RWPE2 (cell line): Measurements from ENCODE around the gene POLR2H.

ENCODE experiments used
- ATAC-seq: fragments of 200-7000 bp; cut with Tn5 transposase; 3 replicates; pipeline ENCODE4 v1.9.1; 2021; ENCODE audit warnings: low read depth
- DNase-seq: peaks from one replicate; pipeline ENCODE4 v3.0.0-alpha.2; 2020; ENCODE audit warnings: low spot score
- H3K27ac ChIP-seq: fragments of 450-650 bp; 2 replicates; pipeline ENCODE4 v1.5.1; 2017; ENCODE audit warnings: mild to moderate bottlenecking; ENCODE audit not compliant: poor library complexity, severe bottlenecking
- H3K27me3 ChIP-seq: fragments of 250-450 bp; sonication (Bioruptor Pico); 2 replicates; pipeline ENCODE4 v1.5.1; 2021; ENCODE audit warnings: mild to moderate bottlenecking, moderate library complexity; ENCODE audit not compliant: insufficient read depth, poor library complexity, severe bottlenecking
- H3K36me3 ChIP-seq: fragments of 250-450 bp; sonication (Bioruptor Pico); 2 replicates; pipeline ENCODE4 v1.5.1; 2020; ENCODE audit warnings: low read depth, mild to moderate bottlenecking, moderate library complexity
- H3K4me1 ChIP-seq: fragments of 250-450 bp; sonication (Bioruptor Pico); 2 replicates; pipeline ENCODE4 v1.5.1; 2021; ENCODE audit warnings: mild to moderate bottlenecking, moderate library complexity; ENCODE audit not compliant: insufficient read depth, poor library complexity, severe bottlenecking
- H3K4me3 ChIP-seq: fragments of 250-450 bp; sonication (Bioruptor Pico); 2 replicates; pipeline ENCODE4 v1.5.1; 2021; ENCODE audit warnings: mild to moderate bottlenecking, moderate library complexity; ENCODE audit not compliant: severe bottlenecking
- H3K9me3 ChIP-seq: fragments of 250-450 bp; sonication (Bioruptor Pico); 2 replicates; pipeline ENCODE4 v1.5.1; 2021; ENCODE audit warnings: mild to moderate bottlenecking, moderate library complexity; ENCODE audit not compliant: severe bottlenecking
- CTCF ChIP-seq: fragments of 450-650 bp; IDR thresholded peaks from one replicate; pipeline ENCODE4 v1.5.1; 2017; ENCODE audit warnings: mild to moderate bottlenecking, moderate library complexity; ENCODE audit not compliant: poor library complexity, severe bottlenecking

Gene POLR2H

GRCh38 chr3:184358124-184358767 is 3.3 kb upstream of the POLR2H start:
- DNase-seq (peak; percentile 47), ATAC-seq (no peak)
- no peak overlapping the region for H3K27ac ChIP-seq
- no peak overlapping the region for H3K4me3 ChIP-seq
- H3K9me3 ChIP-seq: no peaks in the 10 kb centered on the region
- H3K27me3 ChIP-seq: no peaks in the 10 kb centered on the region
- H3K36me3 ChIP-seq: peaks cover 14% of the 10 kb centered on the region
- H3K4me1 ChIP-seq: no peaks in the 10 kb centered on the region
- no peak for TF ChIP-seq CTCF

- DNase-seq (peak; percentile 45), ATAC-seq (no peak)
- TF ChIP-seq CTCF: no peak
- no peaks in the 10 kb centered on the region for H3K27me3 ChIP-seq
- no peak overlapping the region for H3K4me3 ChIP-seq
- no peaks in the 10 kb centered on the region for H3K4me1 ChIP-seq
- no peaks in the 10 kb centered on the region for H3K9me3 ChIP-seq
- H3K27ac ChIP-seq: no peak overlapping the region
- peaks cover 10% of the 10 kb centered on the region for H3K36me3 ChIP-seq
Observed at GRCh38 chr3:184358921-184359350, 2.6 kb upstream of the POLR2H start.

- Histone ChIP-seq H3K9me3 (no peaks in the 10 kb centered on the region), H3K36me3 (peaks cover 14% of the 10 kb centered on the region), H3K4me3 (no peak overlapping the region), H3K4me1 (peaks cover 6% of the 10 kb centered on the region), H3K27ac (no peak overlapping the region), H3K27me3 (no peaks in the 10 kb centered on the region)
- peak; percentile 51 for DNase-seq
- ATAC-seq: no peak
- TF ChIP-seq CTCF: no peak
Observed at GRCh38 chr3:184359610-184360009, 1.9 kb upstream of the POLR2H start.

DNA sequence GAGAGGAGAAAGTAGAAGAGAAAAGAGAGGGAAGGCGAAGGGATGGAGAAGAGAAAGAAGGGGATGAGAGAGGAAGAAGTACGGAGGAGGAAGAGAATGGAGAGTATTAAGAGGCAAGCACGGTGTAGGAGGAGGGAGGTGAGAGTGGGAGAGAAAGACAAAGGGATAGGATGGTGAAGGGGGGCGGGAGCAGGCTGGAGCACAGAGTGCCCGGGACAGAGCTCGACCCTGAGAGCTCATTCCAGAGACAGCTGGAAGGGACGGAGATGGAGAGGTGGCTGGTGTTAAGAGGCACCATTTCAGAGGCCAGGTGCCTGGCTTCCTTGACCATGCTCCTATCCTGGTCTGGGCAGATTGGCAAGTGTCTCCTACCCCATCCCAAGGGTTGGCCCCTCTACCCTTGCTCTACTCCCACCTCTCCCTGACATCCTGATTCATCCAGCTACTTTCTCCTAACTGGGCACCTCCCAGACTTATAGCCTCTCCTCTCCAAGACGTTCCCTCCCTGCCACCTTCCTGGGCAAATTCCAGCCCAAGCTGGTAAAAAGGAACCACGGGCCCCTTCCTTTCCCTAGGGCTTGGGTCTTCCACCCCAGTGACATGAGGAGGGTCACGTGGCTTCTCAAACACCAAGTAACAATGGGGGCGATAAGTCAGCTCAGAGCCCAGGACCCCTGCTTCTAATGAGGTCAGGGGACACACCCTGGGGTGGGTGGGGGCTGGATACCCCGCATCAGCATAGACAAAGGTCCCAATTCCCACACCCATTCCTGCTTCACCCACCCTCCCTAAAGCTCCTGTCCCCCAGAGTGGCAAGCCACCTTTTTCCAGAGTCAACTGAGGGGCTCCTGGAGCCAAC is 1.2 kb upstream of the POLR2H start:
- Histone ChIP-seq H3K4me1 (peaks cover 8% of the 10 kb centered on the region), H3K9me3 (no peaks in the 10 kb centered on the region), H3K27ac (peak overlapping the region; percentile 94), H3K27me3 (no peaks in the 10 kb centered on the region), H3K36me3 (peaks cover 16% of the 10 kb centered on the region), H3K4me3 (peak overlapping the region; percentile 88)
- DNase-seq (no peak), ATAC-seq (no peak)
- TF ChIP-seq CTCF: no peak
